Parathyroid adenoma (tissue), 2 donors: Measurements from ENCODE around the gene C2CD2.

Source experiments
- H2AFZ ChIP-seq: fragments of 300-600 bp; sonication (generic); one replicate; pipeline ENCODE4 v1.7.0; 2017; ENCODE audit warnings: antibody characterized with exemption, mild to moderate bottlenecking
- H3K27ac ChIP-seq: fragments of 300-600 bp; sonication (generic); one replicate; pipeline ENCODE4 v1.7.0; 2017
- H3K27me3 ChIP-seq: fragments of 300-600 bp; sonication (generic); one replicate; pipeline ENCODE4 v1.7.0; 2017; ENCODE audit warnings: low read length; ENCODE audit not compliant: control insufficient read depth, insufficient read depth
- H3K36me3 ChIP-seq: fragments of 300-600 bp; sonication (generic); one replicate; pipeline ENCODE4 v1.7.0; 2017; ENCODE audit warnings: low read length; ENCODE audit not compliant: control insufficient read depth, insufficient read depth
- H3K4me1 ChIP-seq: fragments of 300-600 bp; sonication (generic); one replicate; pipeline ENCODE4 v1.7.0; 2017; ENCODE audit warnings: control low read depth
- H3K4me2 ChIP-seq: fragments of 300-600 bp; sonication (generic); one replicate; pipeline ENCODE4 v1.7.0; 2017; ENCODE audit warnings: low read length
- H3K4me3 ChIP-seq: fragments of 300-600 bp; sonication (generic); one replicate; pipeline ENCODE4 v1.7.0; 2017; ENCODE audit warnings: low read depth, low read length
- H3K79me2 ChIP-seq: fragments of 300-600 bp; sonication (generic); one replicate; pipeline ENCODE4 v1.7.0; 2017; ENCODE audit warnings: control low read depth
- H3K9ac ChIP-seq: fragments of 300-600 bp; sonication (generic); one replicate; pipeline ENCODE4 v1.7.0; 2017; ENCODE audit warnings: mild to moderate bottlenecking
- H3K9me3 ChIP-seq: fragments of 300-600 bp; sonication (generic); one replicate; pipeline ENCODE4 v1.7.0; 2017; ENCODE audit warnings: low read length; ENCODE audit not compliant: control insufficient read depth
- TF ChIP-seq, protein P1 (sequence below): fragments of 300-600 bp; sonication (generic); IDR thresholded peaks from one replicate; pipeline ENCODE4 v1.7.0; 2017; ENCODE audit warnings: antibody characterized with exemption, mild to moderate bottlenecking
- donor health status: primary hyperparathyroidism.

The C2CD2 gene

DNA sequence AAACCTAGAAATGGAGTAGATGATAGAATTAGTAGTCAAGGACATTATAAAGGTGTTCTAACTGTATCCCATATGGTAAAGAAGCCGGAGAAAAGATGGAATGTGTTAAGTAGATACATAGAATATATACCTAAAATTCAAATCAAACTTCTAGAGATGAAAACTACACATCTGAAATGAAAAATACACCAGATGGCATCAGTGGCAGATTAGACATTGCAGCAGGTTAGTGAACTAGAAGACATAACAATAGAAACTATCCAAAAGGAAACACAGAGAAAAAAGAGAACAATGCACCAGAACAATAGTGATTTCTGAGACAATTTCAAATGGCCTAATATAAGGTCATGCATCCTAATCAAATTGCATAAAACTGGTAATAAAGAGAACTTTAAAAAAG is 29.4 kb upstream of the C2CD2 start:
- no peaks in the 10 kb centered on the region for H3K36me3 ChIP-seq
- H3K79me2 ChIP-seq, result no peaks in the 10 kb centered on the region
- TF ChIP-seq, protein P1, sequence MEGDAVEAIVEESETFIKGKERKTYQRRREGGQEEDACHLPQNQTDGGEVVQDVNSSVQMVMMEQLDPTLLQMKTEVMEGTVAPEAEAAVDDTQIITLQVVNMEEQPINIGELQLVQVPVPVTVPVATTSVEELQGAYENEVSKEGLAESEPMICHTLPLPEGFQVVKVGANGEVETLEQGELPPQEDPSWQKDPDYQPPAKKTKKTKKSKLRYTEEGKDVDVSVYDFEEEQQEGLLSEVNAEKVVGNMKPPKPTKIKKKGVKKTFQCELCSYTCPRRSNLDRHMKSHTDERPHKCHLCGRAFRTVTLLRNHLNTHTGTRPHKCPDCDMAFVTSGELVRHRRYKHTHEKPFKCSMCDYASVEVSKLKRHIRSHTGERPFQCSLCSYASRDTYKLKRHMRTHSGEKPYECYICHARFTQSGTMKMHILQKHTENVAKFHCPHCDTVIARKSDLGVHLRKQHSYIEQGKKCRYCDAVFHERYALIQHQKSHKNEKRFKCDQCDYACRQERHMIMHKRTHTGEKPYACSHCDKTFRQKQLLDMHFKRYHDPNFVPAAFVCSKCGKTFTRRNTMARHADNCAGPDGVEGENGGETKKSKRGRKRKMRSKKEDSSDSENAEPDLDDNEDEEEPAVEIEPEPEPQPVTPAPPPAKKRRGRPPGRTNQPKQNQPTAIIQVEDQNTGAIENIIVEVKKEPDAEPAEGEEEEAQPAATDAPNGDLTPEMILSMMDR, result no peak
- H3K4me2 ChIP-seq, result no peak overlapping the region
- no peak overlapping the region for H3K27ac ChIP-seq
- no peak overlapping the region for H3K4me3 ChIP-seq
- no peaks in the 10 kb centered on the region for H3K4me1 ChIP-seq
- no peak overlapping the region for H2AFZ ChIP-seq
- H3K9me3 ChIP-seq, result no peaks in the 10 kb centered on the region
- H3K9ac ChIP-seq, result no peak overlapping the region
- H3K27me3 ChIP-seq, result no peaks in the 10 kb centered on the region

DNA sequence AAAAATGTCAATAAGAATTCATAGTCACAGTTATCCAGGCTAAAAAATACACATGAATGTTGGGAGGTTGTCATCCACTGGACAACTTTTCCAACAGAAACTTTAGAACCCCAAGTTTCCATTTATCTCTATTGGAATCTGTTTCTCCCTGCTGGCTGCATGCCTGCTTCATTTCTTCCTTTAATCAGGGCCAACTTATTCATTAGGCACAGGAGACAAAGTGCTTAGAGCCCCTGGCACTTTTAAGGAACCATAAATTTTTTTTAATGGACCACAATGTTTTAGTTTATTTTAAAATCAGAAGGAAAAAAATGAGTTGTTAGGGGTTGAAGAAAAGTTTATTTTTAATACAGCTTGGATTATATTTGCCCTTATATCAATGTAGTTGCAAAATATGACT is 26.7 kb upstream of the C2CD2 start:
- no peaks in the 10 kb centered on the region for H3K36me3 ChIP-seq
- no peaks in the 10 kb centered on the region for H3K27me3 ChIP-seq
- H3K4me3 ChIP-seq, result no peak overlapping the region
- H2AFZ ChIP-seq, result no peak overlapping the region
- H3K9me3 ChIP-seq, result no peaks in the 10 kb centered on the region
- no peaks in the 10 kb centered on the region for H3K79me2 ChIP-seq
- H3K4me2 ChIP-seq, result no peak overlapping the region
- no peak overlapping the region for H3K27ac ChIP-seq
- no peak overlapping the region for H3K9ac ChIP-seq
- H3K4me1 ChIP-seq, result no peaks in the 10 kb centered on the region
- TF ChIP-seq, protein P1, result no peak

DNA sequence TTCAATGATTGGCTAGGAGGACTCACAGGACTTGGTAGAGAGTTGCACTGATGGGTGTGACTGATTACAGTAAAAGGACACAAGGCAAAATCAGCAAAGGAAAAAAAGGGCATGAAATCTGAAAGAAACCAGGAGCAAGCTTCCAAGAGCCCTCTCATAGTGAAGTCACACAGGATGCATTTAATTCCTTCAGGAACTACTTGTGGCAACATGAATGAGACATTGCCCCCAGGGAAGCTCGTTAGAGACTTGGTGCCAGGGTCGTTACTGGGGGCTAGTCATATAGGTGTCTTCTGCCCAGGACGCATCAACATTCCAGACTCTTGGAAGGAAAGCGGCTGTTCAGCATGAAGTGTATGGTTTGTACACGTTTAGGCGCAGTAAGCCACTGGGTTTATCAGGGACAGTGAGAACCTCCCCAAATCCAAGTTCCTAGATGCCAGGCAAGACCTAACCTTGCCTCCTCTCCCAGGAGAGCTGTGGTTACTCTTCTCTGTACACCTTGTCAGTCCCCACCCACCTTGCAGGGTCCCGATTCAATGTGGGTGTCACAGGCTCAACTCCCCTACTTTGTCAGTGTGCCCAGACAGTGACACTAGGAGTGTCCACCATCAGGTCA is 26.0 kb upstream of the C2CD2 start:
- TF ChIP-seq, protein P1, result no peak
- H3K9ac ChIP-seq, result no peak overlapping the region
- H3K4me1 ChIP-seq, result no peaks in the 10 kb centered on the region
- no peak overlapping the region for H3K4me3 ChIP-seq
- no peaks in the 10 kb centered on the region for H3K27me3 ChIP-seq
- H3K4me2 ChIP-seq, result no peak overlapping the region
- H3K27ac ChIP-seq, result no peak overlapping the region
- H3K9me3 ChIP-seq, result no peaks in the 10 kb centered on the region
- no peaks in the 10 kb centered on the region for H3K79me2 ChIP-seq
- no peak overlapping the region for H2AFZ ChIP-seq
- H3K36me3 ChIP-seq, result no peaks in the 10 kb centered on the region

DNA sequence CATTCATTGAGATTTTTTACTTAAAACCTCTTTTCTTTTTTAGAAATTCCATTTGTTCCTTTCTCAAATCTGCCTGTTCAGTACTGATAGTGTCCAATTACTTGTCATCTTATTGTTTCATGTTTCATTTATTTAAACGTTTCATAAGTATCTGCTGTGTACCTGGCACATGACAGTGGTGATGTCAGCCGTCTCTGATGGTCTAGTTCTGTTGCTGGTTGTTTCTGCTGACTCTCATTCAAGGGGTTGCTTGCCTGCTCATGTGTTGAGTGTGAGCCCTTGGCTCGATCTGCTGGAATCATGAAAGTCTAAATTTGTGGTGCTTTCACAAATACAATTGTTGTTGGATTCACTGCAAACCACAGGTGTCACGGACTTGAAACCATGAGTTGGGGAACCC is 25.5 kb upstream of the C2CD2 start:
- TF ChIP-seq, protein P1, result no peak
- no peak overlapping the region for H3K4me3 ChIP-seq
- no peaks in the 10 kb centered on the region for H3K9me3 ChIP-seq

More for the DNA sequence above, 25.5 kb upstream of the C2CD2 start:
- no peak overlapping the region for H3K9ac ChIP-seq
- no peaks in the 10 kb centered on the region for H3K79me2 ChIP-seq
- no peak overlapping the region for H2AFZ ChIP-seq
- H3K36me3 ChIP-seq, result no peaks in the 10 kb centered on the region
- H3K4me2 ChIP-seq, result no peak overlapping the region
- H3K27me3 ChIP-seq, result no peaks in the 10 kb centered on the region
- no peaks in the 10 kb centered on the region for H3K4me1 ChIP-seq
- no peak overlapping the region for H3K27ac ChIP-seq
